SH-SY5Y (cell line): ENCODE results near the gene ARFGEF3.

Experiments used
- GATA2 ChIP-seq: IDR thresholded peaks from 2 replicates; pipeline ENCODE4 v1.6.1; 2011; ENCODE audit warnings: mild to moderate bottlenecking, low read depth, low read length
- GATA3 ChIP-seq: IDR thresholded peaks from 2 replicates; pipeline ENCODE4 v1.6.1; 2011; ENCODE audit warnings: low read depth, mild to moderate bottlenecking, low read length, moderate library complexity

GRCh38 chr6:138296786-138297185 is 135.0 kb downstream of the ARFGEF3 start:
- TF ChIP-seq GATA3 (no peak), GATA2 (no peak)
